ENCODE measurements around the gene SCARB2.

SCARB2 gene

DNA sequence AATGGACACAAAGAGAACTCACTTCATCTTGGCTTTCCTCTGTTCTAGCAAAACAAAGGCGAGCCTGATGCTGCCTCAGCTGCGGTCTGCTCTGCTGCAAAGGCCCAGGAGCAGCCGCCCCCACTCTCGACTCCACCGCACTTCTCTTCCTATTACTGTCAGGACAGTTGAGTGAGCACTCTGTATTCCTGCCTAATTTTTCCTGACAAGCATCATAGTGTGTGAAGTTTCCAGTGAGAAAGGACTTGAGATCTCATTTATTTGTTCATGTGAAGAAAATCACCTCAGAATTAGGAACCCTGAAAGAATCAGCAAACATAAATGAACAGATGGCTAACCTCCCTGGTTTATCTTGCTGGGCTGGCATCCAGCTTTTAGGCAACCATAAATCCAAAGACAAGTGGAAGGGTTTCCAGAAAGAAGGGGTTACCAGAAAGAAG is 15.6 kb downstream of the SCARB2 start:
- DNase-seq = peak; percentile 84 to 91

DNA sequence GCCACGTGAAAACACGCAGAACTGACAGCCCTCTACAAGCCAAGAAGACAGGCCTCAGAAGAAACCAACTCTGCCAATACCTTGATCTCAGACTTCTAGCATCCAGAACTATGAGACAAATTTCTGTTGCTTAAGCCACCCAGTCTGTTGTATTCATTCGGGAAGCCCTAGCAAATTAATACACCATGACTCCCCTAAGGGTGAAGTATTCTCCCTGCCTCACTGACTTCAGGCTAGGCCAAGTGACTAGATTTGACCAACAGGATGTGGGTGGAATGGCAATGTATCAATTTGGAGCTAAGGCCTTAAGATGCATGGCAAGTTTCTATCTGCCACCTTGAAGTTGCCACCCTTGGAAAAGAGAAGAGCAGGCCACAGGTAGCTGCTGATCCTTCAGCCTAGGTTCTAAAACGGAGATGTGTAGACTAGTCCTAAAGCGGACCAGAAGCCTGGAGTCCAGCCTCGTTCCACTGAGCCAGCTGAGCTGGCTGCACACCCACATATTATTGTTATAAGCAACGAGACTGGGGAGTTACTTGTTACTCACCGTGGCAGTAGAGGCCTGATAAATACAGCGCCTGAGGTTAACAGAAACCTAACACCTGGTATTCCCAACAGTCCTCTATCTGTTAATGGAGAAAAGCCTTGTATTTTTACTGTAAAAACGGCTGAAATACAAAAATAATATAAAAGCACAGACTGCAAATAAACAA is 16.4 kb downstream of the SCARB2 start:
- no peak for DNase-seq

DNA sequence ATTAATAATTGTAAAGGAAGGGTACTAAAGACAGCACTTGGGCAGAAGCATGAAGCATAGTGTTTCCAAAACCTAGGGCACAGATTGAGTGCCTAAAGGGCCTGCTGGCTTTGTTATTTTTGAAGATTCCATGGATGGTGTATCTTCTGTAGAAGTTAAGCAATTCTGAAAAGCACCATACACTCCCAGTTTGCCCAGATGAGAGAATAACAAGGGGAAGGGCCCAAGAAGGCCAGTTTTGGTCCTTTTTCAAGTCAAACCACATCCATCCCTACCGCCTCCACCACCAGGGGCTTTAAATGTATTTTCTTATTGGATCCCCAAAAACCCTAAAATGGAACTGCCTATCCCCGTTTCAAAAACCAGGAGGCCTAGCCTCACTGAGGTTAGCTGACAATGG is 17.2 kb downstream of the SCARB2 start:
- no peak for DNase-seq

GRCh38 chr4:76195326-76195725 is 18.3 kb downstream of the SCARB2 start:
- no peak for DNase-seq

DNA sequence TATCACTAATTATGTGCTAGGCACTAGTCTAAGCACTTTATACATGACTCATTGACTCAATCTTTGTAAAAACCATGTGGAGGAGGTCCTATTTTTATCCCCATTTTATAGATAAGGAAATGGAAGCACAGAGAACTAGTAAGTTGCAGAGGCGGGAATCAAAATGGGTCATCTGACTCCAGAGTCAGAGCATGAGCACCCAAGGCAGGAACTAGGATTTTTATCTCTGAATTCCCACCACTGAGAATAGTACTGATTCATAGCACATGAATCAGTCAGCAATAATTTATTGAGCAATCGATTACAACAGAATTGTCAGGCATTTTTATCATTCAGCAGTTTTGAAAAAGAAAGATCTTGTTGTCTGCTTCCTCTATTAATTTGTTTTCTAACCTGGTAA is 19.3 kb downstream of the SCARB2 start:
- no peak for DNase-seq

DNA sequence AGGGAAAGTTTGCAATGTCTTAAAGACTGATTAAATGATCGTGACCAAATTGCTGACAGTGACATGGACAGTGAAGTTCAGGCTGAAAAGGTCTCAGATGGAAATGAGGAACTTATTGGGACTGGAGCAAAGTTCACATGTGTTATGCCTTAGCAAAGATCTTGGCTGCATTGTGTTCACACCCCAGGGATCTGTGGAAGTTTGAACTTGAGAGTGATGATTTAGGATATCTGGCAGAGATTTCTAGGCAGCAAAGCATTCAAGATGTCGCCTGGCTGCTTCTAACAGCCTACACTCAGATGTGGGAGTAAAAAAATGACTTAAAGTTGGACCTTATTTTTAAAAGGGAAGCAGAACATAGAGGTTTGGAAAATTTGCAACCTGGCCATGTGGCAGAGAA is 21.4 kb downstream of the SCARB2 start:
- peak in 1 of 2 experiments; percentile 35 for DNase-seq

DNA sequence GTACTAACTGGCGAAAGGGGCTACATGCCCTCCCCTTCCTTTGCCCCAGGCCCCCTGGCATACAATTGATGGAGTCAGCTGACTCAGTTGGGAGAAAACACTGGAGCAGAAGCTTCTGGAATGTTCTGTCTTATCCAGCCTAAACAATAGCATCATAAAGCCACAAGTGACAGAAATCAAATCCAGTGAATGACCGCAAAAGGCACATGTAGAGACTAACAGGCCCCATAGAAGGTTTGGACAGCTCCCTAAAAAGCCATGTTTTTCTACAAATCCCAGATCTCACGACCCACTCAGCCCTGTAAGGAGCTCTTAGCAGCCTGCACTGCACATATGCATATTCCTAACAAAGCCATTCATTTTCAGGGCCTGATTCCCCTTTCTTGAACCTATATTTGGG is 25.1 kb downstream of the SCARB2 start:
- DNase-seq = no peak

DNA sequence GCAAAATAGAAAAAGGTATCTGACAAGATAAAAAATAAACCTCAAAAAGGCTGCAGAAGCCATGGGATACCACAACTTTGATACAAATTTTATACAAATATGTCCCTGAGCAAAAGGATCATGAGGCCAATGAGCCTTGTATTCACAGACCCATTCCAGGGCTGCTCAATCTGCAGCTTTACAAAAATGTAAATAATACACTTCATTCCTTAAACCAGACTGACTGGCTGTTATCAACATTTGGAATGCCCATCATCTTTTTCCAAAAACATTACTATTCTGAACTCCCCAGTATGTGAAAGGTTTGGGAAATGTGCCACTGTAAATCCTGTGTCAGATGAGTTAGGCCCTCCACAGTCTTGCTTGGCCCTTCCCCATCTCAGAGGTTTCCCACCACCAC is 25.5 kb downstream of the SCARB2 start:
- no peak for DNase-seq

DNA sequence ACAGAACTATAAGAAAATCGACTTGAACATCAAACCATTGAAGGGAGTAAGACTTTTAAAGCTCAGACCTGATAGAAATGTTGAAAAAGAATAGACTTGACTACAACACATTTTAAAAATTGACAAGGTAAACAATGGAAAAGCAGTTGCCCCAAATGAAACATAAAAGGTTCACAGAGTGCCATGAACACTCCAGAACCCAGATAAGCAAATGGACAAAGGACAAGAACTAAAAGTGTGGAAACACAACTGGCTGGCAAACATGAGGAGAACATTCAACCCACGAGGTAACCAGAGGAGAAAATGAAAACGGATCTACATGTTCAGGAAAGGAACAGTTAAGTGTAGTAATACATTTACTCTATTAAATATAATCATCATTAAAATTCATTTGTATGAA is 26.5 kb downstream of the SCARB2 start:
- DNase-seq = no peak

DNA sequence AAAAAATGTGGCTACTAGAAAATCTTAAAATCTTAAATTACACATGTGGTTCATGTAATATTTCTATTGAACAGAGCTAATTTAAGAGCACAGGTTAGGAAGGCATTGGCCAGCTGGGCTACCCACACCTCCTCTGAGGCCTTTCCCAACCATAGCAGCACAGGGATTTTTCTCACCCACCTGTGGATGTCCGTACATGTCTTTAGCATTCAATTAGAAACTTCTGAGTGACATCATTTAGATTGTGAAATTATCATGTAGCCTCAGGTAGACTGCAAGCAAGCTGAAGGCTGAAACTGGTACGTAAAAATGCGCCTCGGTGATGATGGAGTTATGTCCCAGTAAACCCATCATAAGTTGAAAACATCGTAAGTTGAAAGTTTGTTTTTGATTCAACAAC is 31.2 kb downstream of the SCARB2 start:
- no peak for DNase-seq

DNA sequence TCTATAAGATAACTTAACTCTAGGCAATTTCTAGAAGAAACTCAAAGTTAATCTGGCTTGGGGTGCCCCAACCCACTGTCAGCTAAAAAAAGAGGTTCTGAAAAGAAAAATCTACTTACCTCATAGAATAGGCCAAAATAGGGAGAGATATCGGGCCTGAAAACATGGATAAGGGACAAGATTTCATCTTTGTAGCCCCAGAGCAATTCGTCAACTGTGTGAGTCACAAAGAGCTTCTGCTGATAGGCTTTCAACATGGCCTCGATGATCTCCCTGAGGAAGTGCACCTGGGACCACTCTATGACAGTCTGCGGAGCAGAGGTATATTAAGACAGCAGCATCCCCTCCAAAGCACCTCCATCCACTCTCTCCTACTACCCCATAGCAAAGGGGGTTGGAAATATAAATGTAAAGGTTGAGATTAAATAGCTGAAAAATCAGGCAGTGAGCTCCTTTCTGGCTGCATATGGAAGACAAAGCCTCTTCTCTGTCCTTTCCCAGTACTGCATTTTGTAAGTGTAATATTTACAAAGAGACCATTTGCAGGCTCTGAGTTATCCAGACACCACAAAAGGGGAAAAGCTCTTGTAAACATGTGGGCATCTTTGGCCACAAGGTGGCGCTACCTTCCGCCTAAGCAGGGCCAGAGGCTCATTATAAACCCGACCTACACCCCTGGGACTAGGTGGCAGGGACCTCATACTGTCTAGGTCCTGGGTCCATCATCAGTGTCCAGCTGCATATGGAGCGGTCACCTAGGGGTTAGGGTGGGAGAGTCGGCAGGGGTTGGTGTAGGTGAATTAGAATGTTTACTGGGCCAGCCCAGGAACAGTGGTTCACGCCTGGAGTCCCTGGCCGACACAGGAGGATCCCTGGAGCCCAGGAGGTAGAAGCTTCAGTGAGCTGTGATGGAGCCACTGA is 34.0 kb downstream of the SCARB2 start:
- peak; percentile 75 to 84 for DNase-seq

- DNase-seq = no peak
These were observed 35.3 kb downstream of the SCARB2 start for GRCh38 chr4:76178296-76178695.

DNA sequence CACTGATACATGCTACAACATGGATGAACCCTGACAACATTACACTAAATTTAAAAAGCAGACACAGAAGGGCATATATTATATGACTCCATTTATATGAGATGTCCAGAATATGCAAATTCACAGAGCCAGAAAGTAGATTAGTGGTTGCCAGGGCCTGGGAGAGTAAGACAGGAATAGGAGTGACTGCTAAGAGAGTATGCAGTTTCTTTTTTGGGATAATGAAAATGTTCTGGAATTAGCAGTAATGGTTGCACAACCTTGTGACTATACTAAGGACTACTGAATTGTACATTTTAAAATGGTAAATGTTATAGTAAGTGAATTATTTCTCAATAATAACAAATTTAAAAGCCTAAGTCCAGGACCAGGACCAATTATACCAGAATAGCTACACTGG is 35.9 kb downstream of the SCARB2 start:
- no peak for DNase-seq

DNA sequence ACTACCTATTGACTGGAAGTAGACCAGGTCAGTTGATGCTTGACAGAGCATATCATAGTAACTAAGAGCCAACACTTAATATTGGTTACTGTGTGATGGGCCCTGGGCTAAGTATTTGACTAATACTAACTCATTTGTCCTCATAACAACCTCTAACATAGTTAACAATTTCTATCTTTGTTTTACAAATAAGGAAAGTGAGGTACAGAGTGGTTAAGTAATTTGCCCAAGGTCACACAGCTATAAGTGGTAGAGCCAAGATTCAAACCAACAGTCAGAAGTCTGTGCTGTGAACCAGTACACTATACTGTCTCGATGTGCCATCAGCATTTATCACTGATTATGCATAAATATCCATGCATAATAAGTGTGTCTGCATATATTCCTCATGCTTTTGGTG is 38.3 kb downstream of the SCARB2 start:
- DNase-seq = no peak

GRCh38 chr4:76174216-76174615 is 39.4 kb downstream of the SCARB2 start:
- no peak for DNase-seq

- no peak for DNase-seq
These were observed 44.9 kb downstream of the SCARB2 start for GRCh38 chr4:76168688-76169087.

DNA sequence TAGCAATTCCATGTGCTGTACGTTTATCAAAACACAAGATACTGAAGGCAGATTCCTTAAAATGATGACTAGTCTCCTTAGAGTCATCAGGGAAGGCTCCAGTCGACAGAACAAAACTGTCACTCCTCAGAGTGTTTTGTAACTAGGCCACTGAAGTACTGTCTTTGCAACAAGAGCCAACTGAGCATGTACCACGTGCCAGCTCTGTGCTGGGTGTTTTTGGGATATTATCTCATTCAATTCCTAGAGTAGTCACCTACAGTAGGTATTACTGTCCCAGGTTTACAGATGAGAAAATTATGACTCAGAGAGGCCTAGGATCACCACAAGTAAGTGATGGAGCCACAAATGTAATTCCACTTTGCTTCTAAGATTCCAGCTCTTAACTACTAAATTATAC is 47.1 kb downstream of the SCARB2 start:
- no peak for DNase-seq

GRCh38 chr4:76160355-76160754 is 53.3 kb downstream of the SCARB2 start:
- DNase-seq = no peak

DNA sequence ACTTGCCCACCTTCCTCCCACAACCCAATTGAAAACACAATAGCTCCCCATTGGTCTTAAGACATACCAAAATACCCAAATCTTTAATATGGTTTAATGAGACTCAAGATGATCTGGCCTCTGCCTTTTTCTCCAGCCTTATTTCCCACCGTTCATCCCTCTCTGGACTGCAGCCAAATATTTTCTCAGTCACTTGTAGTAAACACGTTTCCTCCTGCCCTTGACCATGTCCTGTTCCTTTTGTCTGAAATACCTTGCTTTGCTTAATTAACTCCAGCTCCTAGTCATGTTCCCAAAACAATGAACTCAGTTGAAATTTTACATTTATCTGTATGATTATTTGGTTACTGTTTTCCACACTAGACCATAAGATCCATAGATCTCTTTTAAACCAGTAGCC is 57.0 kb downstream of the SCARB2 start:
- DNase-seq = no peak

DNA sequence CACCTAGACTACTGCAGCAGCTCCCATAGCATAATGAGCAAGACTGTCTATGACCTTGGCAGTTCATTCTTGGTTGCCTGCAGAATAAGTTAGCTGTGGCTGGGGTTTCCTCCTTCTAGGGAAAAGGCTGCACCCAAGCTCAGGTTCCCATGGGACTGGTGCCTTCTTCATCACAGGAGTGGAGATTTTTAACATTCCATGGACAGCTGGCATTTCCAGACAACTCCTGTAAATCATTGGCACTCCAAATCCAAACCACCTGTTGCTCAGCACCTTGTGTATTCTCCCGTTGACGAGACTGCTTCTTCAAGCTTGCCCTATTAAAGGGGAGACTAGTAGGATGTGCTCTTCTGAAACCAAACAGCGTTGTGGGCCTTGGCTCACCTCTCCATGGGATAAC is 57.6 kb downstream of the SCARB2 start:
- DNase-seq = no peak

DNA sequence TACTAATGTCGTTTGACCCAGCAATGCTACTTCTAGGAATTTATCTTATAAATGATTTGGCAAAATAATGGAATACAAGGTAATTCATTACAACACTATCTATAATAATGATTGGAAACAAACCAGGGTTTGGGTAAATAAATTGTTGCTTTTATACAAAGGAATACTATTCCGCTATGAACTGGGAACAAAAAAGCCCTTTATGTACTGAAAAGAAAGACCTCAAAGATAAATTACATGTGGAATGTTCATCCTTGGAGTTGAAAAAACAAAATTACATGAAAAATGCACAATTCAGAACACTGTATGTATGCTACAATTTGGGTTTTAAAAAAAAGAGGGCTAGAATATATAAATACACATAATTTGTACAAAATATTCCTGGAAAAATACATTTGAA is 60.3 kb downstream of the SCARB2 start:
- no peak for DNase-seq

- DNase-seq = peak; percentile 89 to 95
These were observed 65.3 kb downstream of the SCARB2 start, which contains the start of gene NUP54 for GRCh38 chr4:76148142-76148865. Gene NUP54, minus strand, starts transcription at chr4:76148397. Its CDS starts 23 bp downstream, at chr4:76148374.

DNA sequence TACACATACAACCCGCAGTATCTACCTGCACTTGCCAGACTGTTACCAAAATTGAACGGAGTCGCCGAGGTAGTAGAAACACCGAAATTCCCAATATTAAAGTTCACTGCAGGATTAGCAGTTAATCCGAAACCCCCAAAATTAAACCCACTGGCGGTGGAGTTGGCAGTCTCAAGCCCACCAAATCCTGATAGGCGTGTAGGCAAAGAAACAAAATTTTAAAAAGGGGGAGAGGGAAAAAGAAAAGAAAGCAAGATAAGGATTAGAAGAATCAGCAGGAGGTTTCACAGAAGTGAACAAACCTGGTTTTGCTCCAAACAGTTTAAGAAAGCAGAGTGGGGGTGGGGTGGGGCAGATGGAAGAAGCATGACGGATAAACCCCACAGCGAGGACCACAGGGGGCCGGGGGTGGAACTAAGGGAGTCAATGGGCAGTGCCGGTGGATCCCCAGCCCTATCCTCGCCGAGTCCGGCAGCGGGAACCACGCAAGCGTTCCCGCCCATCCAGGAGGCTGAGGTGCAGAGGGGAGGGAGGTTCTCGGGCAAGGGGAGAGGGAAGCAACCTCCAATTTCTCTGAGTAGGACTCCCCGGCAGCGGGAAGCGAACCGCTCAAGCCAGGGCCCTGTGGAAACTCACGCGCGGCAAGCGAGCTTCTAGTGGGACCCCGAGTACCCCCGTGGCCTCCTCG is 66.0 kb downstream of the SCARB2 start:
- peak; percentile 76 to 77 for DNase-seq

Data from NCI-H446 (cell line).